GM19397 (cell line): ENCODE results near the gene IFIT5.
"Not testable (repeated sequence)": the region's sequence is repeated elsewhere in the genome, so short reads cannot be mapped to it uniquely, and the experiment has no call there.

Experiments used
- ATAC-seq: cut with Tn5 transposase; IDR thresholded peaks from one replicate; pipeline ENCODE4 v1.9.1; 2021; ENCODE audit warnings: mild to moderate bottlenecking, moderate library complexity; ENCODE audit not compliant: unreplicated experiment

Gene IFIT5

GRCh38 chr10:89414146-89414878, at the start of gene IFIT5:
TSS of gene IFIT5 (plus strand) at chr10:89414568. CDS start at chr10:89414799, 231 bp downstream.
- peak; percentile 73 for ATAC-seq

- ATAC-seq: peak; percentile 62
Measured at GRCh38 chr10:89367529-89367928, 46.8 kb upstream of the IFIT5 start.

- ATAC-seq: no peak
Measured at GRCh38 chr10:89368129-89368528, 46.2 kb upstream of the IFIT5 start.

- ATAC-seq: no peak
Measured at GRCh38 chr10:89369156-89370105, 44.9 kb upstream of the IFIT5 start.

GRCh38 chr10:89371079-89371478, 43.3 kb upstream of the IFIT5 start:
- ATAC-seq: no peak

GRCh38 chr10:89371987-89372386, 42.4 kb upstream of the IFIT5 start:
- ATAC-seq: no peak

- ATAC-seq: no peak
Measured at GRCh38 chr10:89373916-89374711, 40.3 kb upstream of the IFIT5 start.

- ATAC-seq: no peak
Measured at GRCh38 chr10:89374713-89375141, 39.6 kb upstream of the IFIT5 start.

GRCh38 chr10:89377705-89378637, 36.4 kb upstream of the IFIT5 start, which contains the start of gene IFIT1B:
TSS of gene IFIT1B (plus strand) at chr10:89378056. CDS start at chr10:89378136, 80 bp downstream.
- ATAC-seq: no peak

- ATAC-seq: no peak
Measured at GRCh38 chr10:89379103-89379502, 35.3 kb upstream of the IFIT5 start.

GRCh38 chr10:89382757-89383156, 31.6 kb upstream of the IFIT5 start:
- ATAC-seq: no peak

GRCh38 chr10:89384474-89385340, 29.7 kb upstream of the IFIT5 start:
- ATAC-seq: no peak

GRCh38 chr10:89388806-89389205, 25.6 kb upstream of the IFIT5 start:
- ATAC-seq: no peak

- no peak for ATAC-seq
Measured at GRCh38 chr10:89389254-89389653, 25.1 kb upstream of the IFIT5 start.

GRCh38 chr10:89390476-89391225, 23.7 kb upstream of the IFIT5 start:
- ATAC-seq: no peak

GRCh38 chr10:89391226-89391576, 23.2 kb upstream of the IFIT5 start:
- ATAC-seq: not testable (repeated sequence)

GRCh38 chr10:89391907-89392756, 22.2 kb upstream of the IFIT5 start, which contains the start of gene IFIT1:
TSS of gene IFIT1 (plus strand) at chr10:89392623. CDS start at chr10:89392713, 90 bp downstream.
- ATAC-seq: peak; percentile 74
